Stimulated activated naive CD4-positive, alpha-beta T cell treated with Interleukin-2 at 50 U/mL for 16 hours (primary cell): ENCODE data around the gene MAP2.

Source experiments
- DNase-seq: peaks from one replicate; lab custom pipeline; 2025; lab: John Stamatoyannopoulos, UW

The MAP2 gene

DNA sequence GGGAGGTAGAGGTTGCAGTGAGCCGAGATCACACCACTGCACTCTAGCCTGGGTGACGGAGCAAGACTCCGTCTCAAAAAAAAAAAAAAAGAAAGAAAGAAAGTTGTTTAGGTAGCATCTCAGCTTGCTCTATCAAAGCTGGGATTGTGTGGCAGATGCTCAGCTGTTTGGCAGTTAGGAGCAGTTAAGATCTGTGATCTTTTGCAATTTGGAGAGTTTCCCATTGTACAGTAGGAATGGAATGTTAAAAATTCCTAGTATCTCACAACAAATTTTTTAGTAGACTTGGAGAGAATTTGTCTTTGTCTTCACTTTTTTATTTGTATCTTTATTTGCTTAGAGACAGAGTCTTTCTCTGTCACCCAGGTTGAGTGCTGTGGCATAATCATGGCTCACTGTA lies 224.9 kb downstream of the MAP2 start:
- no peak for DNase-seq

DNA sequence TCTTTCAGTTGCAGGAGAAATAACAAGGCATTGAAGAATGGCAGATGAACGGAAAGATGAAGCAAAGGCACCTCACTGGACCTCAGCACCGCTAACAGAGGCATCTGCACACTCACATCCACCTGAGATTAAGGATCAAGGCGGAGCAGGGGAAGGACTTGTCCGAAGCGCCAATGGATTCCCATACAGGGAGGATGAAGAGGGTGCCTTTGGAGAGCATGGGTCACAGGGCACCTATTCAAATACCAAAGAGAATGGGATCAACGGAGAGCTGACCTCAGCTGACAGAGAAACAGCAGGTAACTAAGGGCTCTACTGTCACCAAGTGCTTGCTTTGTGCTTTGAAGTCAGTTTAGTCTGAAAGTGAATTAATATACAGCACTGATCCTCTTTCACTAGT lies 229.3 kb downstream of the MAP2 start:
- no peak for DNase-seq

GRCh38 chr2:209661286-209661894 lies 237.5 kb downstream of the MAP2 start:
- no peak for DNase-seq

- no peak for DNase-seq
Measured at GRCh38 chr2:209662021-209662420, 238.2 kb downstream of the MAP2 start.

- DNase-seq = no peak
Measured at GRCh38 chr2:209663139-209663538, 239.3 kb downstream of the MAP2 start.

DNA sequence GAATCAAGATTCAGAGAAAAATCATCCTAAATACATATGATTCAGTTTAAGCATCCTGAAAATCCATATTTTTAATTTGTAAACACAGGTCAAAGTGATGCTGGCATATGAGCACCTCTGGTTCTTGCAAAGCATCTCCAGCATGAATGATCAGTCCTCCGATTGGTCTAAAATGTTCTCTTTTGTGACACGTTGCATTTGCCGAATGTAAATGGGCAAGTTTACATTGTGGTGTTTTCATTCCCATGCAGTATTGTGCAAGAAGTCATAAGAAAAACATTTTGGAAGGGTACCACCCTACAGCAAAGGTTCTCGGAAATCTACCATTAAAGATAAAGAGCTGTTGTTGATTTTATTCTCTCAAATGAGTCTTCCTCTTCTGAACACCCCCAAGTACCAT lies 239.8 kb downstream of the MAP2 start:
- no peak for DNase-seq

DNA sequence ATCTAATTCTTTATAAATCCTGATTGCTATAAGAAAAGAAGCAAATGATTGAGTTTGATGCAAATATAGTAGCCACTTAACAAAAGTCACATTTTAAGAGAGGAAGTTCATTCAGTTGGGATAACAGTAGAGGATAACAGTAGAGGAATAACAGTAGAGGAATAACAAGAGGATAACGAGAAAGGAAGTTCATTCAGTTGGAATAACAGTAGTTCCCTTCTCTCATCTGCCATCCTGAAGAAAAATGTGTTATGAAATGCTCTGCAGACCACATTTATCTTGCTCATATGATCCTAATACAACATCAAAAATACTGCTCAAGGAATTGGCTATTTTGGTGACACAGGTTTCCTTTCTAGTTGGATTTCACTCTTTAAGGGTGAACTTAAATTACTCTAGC lies 242.4 kb downstream of the MAP2 start:
- no peak for DNase-seq

DNA sequence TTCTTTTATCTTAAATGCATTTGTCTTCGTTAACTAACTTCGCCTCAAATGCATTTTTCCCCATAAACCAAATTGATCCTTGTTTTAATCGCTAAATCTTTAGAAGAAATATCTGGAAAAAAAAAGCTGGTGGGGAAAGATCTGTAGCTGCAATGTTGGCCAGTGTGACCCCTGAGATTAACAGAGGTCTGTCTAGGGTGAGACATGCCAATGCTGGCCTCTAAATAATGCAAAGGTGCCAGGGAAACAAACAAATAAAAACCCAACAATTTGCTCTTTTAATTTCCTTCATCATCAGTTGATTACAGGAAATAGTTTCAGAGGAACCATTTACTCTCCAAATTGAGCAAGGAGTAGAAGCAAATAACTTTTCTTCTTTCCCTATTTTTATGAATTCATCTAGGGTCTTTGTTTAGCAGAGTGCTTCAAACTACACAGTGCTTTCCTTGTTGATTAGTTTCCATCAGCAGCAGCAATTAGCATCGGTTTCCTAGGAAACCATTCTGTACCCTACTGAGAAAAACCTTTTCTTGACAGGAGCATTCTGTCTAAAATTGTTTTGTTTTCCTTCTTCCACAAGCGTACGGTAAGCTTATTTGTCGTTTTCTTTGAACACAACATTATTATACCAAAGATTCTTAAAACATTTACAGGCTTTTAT lies 247.3 kb downstream of the MAP2 start:
- DNase-seq = no peak

DNA sequence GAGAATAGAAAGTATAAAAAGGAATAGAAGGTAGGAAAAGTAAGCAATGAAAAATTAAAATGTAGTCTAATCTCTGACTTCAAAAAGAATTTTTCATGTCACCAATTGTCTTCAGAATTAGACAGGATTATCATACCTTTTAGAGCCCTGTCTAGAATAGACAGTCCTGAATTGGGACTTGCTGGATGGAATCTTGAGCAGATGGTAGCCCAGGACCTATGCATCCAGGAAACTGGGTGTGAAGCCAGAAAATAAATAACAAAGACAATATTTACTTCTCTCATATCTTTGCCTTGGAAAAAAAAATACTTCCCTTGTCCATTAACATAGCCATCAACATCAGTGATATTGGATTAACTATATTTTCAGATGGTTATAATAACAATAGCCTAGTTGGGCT lies 250.0 kb downstream of the MAP2 start:
- no peak for DNase-seq

DNA sequence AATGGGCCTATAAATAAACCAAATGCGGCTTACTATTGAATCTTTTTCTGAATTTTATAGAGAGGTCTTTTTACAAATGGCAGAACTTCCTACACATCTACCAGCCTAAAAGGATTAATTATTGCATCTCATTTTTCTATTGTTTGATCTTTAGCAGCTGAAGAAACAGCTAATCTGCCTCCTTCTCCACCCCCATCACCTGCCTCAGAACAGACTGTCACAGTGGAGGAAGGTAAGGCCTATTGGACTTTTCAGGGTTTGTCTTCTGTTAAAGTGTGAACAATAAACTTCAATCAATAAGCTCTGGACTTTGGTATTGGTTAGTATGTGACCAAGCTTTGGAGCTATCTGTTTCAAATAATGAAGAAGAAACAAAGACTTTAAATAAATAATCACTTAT lies 256.7 kb downstream of the MAP2 start:
- DNase-seq = no peak

DNA sequence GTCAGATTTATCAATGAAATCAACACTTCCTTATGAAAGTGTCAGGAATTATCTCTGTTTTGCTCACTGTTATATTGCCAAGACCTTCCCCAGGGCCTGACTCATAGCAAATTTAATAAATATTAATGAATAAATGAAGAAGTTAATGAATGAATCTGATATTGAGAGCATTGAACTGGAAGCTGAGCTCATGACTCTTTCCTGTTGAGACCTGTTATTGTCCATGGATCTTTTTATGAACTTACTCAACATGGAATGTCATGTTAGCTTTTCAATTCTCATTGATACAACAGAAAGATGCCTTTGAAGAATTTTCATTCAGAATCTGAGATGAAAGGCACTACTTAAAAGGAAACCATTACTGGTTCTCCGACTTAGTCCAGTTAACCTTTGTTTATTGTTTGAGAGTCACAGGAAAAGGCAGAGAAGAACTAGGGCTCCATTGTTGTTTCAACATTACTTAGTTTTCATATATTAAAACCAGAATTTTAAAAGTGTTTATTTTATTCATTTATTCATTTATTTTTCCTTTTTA lies 257.4 kb downstream of the MAP2 start:
- no peak for DNase-seq

DNA sequence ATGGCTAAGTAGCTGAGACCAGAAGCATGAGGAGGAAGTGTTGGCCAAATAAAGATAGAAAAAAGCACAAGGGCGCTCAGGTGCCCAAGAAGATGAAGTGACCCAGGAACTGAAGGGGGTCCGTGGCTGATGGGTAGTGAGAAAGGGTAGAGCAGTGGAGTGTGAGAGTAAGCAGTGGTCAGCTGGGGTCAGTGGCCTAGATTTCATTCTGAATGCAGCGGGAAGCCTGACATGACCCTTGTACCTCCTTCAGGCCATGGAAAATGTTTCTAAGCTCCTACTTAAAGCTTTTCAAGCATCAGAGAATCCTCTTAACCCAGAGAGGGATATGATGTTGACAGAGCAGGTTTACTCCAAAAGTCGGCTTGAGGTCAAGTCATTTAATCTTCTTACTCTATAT lies 258.8 kb downstream of the MAP2 start:
- no peak for DNase-seq

GRCh38 chr2:209685340-209685739 lies 261.5 kb downstream of the MAP2 start:
- DNase-seq = no peak

- DNase-seq = no peak
Measured at GRCh38 chr2:209685963-209686362, 262.1 kb downstream of the MAP2 start.

GRCh38 chr2:209686448-209686847 lies 262.6 kb downstream of the MAP2 start:
- DNase-seq = no peak

GRCh38 chr2:209687323-209687969 lies 263.6 kb downstream of the MAP2 start:
- no peak for DNase-seq

DNA sequence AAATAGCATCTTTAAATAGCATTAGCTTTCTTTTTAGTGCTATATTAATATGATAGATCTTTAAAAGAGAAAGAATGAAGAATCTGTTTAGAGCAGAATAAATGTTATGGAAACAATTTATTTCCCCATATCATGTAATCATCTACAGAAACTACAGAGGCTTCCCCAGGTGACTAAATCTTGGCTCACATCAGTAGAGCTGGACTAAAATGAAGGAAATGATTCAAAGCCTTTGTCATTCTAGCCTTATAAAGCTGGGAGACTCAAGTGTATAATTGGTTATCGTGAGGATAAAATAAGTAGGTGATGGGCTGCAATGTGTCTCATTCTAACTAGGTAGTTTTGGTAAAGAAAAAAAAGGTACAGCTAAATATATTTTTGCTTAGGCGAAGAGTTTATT lies 264.5 kb downstream of the MAP2 start:
- no peak for DNase-seq

DNA sequence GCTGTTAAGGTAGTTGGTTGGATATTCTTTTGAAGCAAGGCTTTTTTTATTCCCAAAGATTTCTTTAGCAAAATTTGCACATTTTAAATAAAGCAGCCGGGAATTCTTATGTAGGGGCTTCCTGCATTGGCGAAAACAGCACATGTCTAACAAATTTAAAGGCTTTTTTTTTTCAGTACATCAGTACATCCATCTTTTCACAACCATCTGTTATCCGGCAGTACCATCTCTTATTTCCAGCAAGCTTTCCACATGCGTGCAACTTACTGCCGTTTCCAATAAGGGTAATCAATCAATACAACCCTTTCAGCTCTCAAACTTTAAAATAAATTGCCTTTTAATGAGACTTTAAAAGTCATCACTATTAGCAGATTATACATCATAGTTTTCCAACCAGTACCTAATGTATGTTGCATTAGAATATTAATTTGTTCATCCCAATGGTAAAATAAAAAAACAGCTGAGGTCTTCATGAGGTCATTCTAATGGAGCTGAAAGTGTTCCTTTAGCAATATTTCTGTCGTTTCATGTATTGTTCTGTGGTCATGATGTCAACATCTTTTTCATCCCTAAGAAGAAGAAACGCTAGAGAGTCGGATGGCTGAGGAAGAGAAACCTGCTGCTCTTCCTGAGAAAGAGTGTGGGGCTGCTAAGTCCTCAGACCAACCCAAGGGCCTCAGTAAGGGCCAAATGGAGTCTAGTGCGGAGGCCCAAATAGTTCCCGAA lies 266.3 kb downstream of the MAP2 start:
- no peak for DNase-seq

DNA sequence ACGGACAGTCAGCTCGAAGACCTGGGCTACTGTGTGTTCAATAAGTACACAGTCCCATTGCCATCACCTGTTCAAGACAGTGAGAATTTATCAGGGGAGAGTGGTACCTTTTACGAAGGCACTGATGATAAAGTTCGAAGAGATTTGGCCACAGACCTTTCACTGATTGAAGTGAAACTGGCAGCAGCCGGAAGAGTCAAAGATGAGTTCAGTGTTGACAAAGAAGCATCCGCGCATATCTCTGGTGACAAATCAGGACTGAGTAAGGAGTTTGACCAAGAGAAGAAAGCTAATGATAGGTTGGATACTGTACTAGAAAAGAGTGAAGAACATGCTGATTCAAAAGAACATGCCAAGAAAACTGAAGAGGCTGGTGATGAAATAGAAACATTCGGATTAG lies 270.9 kb downstream of the MAP2 start:
- no peak for DNase-seq

GRCh38 chr2:209696836-209697711 lies 273.2 kb downstream of the MAP2 start:
- no peak for DNase-seq

DNA sequence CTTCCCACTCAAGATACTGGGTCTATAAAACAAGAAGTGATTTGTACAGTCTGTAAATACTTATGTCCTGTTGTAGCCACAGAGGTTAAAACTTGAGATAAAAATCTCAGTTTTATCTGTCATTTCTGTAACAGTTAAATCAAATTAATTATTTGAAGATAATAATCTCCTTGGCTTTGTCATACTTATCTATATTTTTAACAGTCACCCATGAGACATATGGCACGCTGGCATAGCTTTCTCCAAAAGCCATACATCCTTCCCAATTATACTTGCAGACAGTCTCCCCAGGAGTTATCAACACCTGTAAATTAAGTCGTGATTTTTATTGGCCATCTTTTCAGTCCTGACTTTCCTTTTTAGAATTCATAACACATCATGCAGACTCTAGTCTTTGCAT lies 278.9 kb downstream of the MAP2 start:
- no peak for DNase-seq

GRCh38 chr2:209713219-209713618 lies 289.4 kb downstream of the MAP2 start:
- no peak for DNase-seq
